NCI-H1105 (cell line): ENCODE data around the gene TUBB1.
"Not testable (repeated sequence)": the region's sequence is repeated elsewhere in the genome, so short reads cannot be mapped to it uniquely, and the experiment has no call there.

ENCODE experiments used
- DNase-seq: peaks from one replicate; lab custom pipeline; 2025; lab: John Stamatoyannopoulos, UW

The TUBB1 gene

DNA sequence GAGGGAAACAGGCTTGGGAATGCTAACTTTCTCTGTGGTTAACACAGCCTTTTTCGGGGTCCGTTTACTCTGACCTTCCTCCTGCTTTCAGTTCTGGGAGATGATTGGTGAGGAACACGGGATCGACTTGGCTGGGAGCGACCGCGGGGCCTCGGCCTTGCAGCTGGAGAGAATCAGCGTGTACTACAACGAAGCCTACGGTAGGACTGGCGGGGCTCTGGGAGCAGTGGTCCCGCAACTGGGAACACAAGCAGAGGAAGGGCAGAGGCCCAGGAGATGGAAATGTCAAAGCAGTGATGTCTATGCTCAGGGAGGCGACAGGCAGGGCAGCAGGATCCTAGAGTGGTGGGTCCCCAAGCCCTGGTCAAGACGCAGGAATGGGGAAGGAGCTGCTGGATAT lies 3.5 kb downstream of the TUBB1 start:
- no peak for DNase-seq

DNA sequence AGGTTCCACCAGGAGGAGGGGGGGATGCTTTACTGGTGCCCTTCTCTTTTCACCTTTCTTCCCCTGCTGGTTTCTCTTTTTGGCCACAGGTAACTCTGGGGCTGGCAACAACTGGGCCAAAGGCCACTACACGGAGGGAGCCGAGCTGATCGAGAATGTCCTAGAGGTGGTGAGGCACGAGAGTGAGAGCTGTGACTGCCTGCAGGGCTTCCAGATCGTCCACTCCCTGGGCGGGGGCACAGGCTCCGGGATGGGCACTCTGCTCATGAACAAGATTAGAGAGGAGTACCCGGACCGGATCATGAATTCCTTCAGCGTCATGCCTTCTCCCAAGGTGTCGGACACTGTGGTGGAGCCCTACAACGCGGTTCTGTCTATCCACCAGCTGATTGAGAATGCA lies 4.4 kb downstream of the TUBB1 start:
- no peak for DNase-seq

DNA sequence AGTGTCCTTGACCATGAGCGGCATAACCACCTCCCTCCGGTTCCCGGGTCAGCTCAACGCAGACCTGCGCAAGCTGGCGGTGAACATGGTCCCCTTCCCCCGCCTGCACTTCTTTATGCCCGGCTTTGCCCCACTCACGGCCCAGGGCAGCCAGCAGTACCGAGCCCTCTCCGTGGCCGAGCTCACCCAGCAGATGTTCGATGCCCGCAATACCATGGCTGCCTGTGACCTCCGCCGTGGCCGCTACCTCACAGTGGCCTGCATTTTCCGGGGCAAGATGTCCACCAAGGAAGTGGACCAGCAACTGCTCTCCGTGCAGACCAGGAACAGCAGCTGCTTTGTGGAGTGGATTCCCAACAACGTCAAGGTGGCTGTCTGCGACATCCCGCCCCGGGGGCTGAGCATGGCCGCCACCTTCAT lies 4.9 kb downstream of the TUBB1 start:
- no peak for DNase-seq

DNA sequence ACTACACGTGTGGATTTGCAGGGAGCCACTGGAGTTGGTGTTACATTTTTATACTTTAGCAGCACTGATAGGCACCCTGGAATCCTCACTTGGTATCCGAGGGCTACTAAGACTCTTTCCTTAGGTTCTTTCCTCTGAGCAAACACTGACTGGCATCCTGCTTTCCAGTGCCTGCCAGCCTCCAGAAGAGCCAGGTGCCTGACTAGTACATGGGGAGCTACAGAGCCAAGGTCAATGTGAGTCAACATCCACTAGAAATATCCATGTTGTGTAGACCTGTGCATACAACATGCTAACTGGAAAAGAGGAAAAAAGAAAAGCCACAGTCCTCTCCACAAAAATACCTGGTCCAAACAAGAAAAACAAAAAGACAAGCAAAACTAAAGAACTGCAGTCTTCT lies 5.9 kb downstream of the TUBB1 start:
- no peak for DNase-seq

DNA sequence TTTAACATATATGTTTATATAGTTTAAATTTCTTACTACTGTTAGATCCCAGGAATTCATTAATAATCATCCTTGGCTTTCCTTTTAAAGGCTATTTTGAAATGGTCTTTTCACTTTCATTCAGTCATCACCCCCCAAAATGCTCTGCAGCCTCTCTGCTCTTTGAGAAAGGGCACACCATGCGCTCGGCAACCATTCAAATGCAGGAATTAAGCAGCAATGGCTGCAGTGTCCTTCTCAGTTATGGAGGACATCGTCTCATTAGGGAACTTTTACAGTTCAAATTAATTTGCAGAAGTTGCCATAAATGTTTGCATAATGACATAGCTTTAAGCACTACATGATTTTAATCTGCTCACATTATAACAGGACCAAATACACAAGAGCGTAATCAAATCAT lies 6.3 kb downstream of the TUBB1 start:
- no peak for DNase-seq

DNA sequence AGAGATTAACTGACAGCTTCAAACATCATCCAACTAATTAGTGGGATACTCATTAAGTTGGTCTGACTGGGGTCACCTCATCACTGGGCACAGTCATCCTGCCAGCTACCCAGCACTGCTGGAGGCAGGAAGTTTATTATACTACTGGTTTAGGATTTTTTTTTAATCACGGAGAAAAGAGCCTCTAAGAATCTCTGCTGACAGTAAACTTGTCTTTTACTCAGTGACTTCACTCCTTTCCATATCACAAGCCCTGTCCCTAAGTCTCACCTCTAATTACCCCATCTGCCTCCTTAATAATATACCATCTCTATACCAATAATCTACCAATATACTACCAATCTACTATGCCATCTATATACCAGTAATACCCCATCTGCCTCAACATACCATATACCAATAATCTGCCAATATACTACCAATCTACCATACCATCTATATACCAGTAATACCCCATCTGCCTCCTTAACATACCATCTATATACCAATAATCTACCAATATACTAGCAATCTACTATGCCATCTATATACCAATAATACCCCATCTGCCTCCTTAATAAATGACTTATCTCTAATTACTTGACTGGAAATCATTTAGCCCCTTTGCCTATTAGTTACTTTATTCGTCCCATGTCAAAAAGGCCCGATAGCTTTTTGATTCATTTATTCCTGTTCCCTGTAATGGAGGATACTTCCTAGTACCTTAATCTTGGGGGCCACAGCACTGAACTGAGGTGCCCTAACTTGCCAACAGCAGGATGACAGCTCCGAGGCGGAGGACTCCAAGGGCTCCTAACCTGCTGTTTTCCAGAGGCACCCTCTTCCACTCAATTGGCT lies 7.9 kb downstream of the TUBB1 start:
- no peak for DNase-seq

DNA sequence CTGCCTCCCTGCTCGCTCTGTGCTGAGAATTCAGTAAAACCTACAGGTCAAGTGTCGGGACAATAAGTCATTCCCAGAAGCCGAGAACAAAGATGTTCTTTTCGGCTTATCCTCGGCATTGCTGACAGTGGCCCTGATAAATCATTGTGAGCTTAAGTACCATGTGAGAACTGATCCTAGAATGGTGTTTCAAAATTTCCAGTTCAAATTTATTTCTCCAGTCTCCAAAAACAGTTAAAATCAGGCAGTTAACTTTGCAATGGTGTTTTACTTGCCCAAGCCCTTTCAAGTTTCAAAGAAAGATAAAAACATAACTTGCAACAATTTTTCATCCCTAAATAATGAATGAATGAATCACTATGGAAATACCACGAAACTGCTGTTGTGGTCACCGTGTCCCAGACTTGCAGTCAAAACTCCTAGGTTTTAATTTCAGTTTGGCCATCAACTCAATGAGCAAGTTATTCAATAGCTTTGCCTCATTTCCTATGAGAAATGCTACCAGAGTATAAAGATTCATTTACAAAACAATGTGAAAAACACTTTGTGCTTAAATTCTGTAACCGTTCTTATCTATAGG lies 8.6 kb downstream of the TUBB1 start:
- no peak for DNase-seq

DNA sequence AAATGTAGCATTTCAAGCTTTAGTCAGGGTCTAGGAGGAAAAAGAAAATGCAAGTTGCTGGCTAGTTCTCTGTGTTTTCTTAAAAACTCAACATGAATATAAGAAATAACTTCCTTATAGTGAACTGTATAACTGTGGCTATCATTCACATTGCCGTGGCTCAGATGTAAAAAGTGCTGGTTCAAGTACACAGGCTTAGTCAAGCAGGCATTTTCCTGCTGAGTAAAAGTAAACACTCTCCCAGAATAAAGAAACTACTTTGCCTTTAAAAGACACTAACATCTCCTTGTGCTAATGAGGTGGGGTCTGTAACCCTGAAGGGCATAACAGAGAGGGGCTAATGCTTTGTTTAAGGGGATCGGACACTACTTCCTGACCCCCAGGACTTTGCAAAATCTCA lies 9.6 kb downstream of the TUBB1 start:
- DNase-seq = no peak

DNA sequence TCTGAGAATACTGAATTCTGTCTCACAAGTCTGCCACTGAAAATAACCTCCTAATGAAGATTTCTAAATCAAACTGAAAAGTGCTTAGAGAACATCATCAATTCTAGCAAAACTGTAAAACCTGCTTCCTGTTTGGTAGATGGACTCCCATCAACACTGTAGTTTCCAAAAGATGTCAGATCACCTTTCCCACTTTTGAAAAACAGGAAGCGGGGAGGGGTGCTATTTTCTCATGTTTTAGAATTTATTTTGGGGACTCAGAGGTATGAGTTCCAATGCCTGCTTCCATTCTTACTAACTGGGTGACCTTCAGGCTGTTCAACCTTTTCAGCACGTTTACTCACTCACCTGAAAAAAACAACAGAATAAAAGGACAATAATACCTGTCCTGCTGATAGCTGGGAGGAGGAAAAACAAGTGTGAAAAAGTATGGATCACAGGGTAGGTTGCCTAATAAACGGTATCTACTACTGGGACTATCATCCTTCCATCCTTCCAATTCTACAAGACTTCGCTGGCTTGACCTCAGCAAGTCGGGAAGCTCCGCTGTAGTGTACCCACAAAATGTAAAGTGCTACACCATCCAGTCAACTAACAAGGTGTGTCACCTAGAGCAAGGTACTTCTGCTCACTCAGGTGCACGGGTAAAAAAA lies 11.8 kb downstream of the TUBB1 start:
- DNase-seq = no peak

DNA sequence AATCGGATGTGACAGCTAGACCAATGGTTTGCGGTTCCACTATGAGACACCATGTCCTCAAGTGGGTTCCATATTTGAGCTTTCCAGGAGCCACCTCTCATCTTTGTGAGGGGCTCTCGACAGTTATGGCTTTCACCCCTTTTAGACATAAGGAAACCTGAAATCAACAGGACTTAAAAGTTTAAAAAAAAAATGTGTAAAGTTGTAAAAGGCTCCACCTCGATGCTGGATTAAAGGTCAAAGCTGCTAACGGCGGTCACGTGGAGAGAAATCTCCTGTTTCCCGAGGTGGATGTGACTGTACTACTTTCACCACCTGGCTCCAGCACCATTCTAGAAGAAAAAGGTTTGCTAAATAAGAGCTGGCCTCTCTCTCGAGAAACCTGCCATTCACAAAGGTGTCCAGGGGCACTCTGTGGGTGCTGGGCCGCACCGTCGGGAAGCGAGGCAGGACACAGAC lies 12.4 kb downstream of the TUBB1 start:
- DNase-seq = no peak

DNA sequence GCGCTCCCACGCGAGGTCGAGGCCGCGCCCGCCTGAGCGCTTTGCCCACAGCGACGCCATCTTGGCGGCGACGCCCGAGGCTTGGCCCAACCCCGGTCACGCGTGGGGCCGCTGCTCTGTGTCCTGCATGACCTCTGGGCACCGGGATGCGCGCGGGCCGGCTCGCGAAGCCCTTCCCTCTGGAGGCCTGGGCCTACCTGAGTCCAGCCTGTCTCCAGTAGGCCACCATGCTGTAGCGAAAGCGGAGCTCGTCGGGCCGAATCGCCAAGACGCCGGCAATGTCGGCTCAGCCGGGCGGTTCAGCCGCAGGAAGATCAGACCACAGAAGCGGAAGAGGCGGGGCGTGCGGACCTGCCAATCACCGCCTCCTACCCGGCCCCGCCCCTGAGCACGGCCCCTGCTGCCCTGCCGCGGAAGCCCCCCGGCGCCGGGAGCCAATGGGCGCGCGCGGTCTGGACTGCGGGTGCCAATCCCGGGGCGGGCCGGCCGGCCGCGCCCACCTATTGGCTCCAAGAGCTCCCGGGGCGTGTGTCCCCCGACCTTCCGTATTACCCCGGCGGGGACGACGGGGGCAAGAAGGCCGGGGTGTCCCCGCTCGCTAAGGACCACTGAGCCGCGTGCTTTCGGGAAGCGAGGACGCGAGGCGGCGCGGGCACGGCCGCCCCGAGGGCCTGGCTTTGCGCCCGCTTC lies 12.9 kb downstream of the TUBB1 start, which contains the start of gene ATP5F1E:
Gene ATP5F1E (minus strand): TSS at position 313 of the 690 bp plus-strand sequence. CDS start 84 bp downstream, at position 229.
- peak; percentile 97 for DNase-seq

DNA sequence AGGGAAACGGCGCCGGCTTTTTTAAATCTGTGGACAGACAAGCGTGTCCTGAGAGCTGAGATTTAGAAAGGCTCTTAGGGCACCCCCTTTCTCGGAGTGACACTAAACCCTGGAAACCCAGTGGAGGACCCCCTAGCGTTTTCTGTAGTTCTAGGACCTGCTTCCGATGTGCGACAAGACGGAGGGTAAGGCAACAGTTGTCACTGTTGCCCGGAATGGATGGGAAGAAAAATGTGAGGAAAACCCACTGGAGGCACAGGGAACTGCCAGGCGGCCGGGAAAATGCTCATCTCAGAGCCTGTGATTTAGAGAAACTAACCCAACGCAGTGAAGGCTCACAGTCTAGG lies 13.5 kb downstream of the TUBB1 start:
- DNase-seq = peak; percentile 71

DNA sequence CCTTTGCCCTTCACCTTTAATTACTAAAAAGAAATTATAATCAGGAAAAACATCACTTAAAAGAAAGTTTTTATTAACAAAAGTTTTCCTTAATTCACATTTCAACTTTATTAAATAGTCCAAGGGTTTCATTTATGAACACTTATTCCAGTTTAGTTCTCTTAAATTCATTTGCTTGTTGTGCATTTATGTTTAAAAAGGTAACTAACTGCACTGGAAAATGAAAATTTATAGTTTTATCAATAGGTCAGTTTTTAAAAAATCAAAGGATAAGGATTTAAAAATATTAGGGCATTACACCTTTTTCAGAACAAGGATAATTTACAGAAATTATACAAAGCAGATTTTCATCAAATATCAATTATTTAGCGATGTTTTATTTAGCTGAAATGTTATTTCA lies 13.9 kb downstream of the TUBB1 start:
- DNase-seq = no peak

DNA sequence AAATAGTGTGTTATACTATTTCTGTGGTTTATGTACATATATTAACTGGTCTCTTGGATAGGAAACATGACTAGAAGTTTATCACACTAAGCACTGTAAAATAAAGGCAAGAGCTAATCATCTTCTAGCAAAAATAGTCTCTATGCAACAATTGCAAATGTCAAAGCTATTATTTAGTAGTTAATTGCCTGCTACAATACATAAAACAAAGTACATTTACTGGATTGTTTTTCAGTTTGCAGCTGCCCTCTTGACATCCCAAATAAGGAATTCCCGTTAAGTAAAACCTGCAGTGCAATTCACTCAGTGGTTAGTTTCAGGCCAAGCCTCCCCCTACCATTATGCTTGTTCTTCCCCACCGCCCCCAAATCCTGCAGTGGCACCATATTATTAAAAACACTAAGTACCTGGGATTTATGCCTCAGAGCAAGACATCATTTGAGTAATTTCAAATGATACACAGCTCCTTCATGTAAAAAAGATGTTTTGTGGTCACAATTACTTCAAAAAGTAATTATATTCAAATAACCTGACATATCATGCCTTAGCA lies 14.5 kb downstream of the TUBB1 start:
- peak; percentile 90 for DNase-seq

DNA sequence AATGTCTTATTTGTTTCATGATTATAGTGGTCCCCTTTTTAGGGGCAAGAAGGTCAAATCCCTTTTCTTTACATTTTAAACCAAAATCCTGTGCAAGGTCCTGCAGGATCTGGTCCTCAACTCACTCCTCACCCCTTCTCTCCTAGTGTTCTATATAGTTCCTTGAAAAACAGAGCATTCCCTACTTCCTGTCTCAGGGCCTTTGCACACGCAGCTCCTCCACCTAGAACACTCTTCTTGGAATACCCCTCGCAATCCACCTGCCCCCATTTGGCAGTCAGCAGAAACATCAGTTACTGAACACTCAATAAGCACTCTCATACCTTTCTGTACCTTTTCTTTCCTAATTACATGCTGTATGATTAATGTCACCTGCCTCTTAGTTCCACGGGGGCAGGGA lies 16.2 kb downstream of the TUBB1 start:
- DNase-seq = no peak

DNA sequence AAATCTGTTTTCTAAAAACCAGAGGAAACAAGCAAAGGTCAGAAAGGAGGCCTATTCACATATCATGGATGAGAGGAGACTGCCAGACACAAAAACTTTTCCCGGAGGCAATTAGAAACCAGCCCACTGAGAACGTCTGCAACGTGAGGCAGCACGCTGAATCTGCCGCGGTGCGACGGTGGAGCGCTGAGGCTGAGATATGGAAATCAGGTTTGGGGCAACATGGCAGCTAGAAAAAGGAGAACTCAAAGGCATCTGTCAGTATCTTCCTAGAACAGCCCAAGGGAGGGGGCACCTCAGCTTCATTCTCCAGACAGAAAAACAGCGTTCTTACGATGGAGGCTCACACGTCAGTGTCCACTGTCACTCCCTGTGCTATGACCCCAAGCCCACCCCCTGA lies 18.2 kb downstream of the TUBB1 start:
- no peak for DNase-seq

DNA sequence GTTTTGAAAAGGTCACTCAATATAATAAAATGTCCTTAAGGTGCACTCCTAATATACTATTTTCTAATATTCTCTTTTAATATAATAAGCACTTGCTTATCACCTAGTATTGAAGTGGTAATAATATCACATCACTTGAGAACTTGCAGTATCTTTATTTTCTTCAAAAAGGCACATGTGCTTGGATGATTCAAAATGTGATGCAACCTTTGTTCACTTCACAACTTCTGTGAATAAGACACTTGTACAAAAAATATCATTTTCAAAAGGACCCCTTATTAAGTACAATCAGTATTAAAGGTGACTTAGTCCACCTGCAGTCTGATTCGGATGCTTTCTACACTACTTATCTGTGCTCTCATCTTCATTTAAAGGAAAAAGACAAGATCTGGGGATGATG lies 20.0 kb downstream of the TUBB1 start:
- DNase-seq = no peak

DNA sequence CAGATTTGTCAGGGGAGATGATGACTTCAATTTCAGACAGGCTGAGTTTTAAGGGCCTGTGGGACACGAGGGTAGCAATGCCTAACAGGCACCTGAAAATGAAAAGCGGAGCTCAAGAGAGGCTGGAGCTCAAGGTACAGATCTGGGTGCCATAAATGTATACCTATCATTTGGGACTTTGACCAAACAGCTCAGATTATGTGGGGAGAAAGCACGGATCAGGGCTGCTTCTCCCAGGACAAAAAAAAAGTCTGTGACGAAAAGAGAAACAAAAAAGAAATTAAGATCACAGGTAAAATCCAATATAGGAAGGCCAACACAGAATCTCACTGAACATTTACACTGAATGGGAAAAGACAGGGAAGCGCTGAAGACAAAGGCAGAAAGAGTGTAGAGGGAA lies 21.4 kb downstream of the TUBB1 start:
- no peak for DNase-seq

DNA sequence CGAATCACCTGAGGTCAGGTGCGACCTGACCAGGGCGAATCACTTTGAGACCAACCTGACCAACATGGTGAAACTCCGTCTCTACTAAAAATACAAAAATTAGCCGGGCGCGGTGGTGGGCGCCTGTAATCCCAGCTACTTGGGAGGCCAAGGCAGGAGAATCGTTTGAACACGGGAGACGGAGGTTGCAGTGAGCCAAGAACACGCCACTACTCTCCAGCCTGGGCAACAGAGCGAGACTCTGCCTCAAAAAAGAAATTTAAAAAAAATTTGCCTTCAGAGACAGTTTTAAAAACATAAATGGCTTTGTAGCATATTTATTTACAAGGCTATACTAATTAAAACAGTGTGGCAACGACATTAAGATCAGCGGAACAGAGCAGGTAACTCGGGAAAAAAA lies 22.3 kb downstream of the TUBB1 start:
- not testable (repeated sequence) for DNase-seq

DNA sequence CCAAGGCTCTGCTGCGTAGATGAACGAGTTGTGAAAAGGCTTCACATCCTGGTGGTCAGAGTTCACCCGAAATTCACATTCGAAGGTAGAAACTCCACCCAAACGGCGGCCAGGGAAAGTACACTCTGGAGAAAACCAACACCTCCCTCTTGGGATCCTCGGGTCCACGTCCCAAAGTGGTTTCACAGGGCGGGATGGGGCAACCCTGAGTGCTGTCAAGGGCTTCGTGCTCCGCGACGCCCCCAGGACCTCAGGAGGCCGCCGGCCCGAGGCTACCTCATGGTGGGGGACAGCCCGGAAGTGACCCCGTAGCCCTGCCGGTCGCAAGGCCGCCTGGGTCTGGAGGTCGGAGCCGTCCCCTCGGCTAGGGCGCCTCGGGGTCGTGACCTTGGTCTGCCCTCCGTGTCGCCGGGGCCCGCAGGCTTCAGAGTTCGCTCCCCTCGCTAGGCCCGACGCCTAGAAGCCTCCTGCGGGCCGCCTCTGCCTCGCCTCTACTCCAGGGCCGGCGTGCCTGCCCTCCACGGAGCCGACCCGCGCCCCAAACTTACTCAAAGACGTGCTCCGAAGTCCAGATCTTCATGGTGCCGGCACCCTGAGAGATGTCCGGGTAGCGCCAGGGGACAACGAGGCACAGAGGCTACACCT lies 23.0 kb downstream of the TUBB1 start, which contains the start of gene PRELID3B:
Gene PRELID3B (minus strand): TSS at position 636 of the 645 bp plus-strand sequence. CDS start 56 bp downstream, at position 580.
- DNase-seq = no peak

DNA sequence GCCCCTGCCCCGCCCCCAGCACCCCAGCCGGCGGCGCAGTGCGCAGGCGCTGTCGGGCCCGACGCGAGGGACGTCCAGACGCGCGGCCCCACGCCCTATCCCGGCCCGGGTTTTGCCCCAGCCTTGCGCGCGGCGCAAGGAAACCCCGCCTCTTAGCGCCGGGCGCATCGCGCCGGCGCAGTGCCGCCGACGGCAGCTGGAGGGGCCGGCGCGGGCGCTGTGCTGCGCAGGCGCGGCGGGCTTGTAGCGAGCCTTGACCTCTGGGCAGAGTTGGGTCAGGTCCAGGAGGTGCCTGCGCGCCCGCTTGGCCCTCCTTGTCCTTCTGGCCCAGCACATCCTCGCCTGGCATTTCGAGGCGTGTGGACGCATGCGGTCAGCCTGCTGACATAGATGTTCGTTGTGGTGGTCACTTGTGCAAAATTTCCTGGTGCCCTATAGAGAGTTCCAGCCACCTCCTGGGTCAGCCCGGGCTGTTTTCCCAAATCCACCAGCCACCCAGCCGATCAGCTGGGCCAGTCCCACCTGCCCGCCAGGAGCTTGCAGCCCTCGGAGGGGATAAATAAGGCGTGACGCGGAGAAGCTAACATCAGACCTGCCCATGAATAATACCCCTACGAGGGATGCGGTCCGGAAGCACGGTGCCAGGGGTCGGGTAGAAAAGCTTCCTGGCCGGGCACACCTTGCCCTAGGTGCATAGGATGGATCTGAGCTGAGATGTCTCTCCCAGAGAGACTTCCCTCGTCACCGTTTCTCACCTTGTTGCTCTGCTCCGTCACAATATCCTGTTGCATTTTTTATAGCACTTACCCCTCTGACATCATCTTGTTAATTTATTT lies 23.8 kb downstream of the TUBB1 start:
- DNase-seq = peak; percentile 33
